ENCODE data around the gene ENTR1. TPM values are rescaled to one million over a fixed set of nuclear protein-coding genes. Genes with fewer than 3 reads are reported as not detected.
"Not testable (repeated sequence)": the region's sequence is repeated elsewhere in the genome, so short reads cannot be mapped to it uniquely, and the experiment has no call there.

Gene ENTR1
- total and polyA plus RNA-seq, 12 donors = 11.5 to 26.9 (median 15.8) TPM

- Histone ChIP-seq H3K4me1 (peaks cover 0 to 9% (median 0%) of the 10 kb centered on the region in 9 donors), H3K36me3 (peaks cover 3 to 77% (median 9%) of the 10 kb centered on the region in 9 donors), H3K9me3 (no peaks in the 10 kb centered on the region), H3K4me3 (no peak overlapping the region), H3K27me3 (no peaks in the 10 kb centered on the region), H3K27ac (peak overlapping the region in 3 of 10 donors; percentile 31 to 43 (median 36))
- DNase-seq = no peak
- intact Hi-C loops (cut with DNase I) = no loop called here
- peak in 1 of 8 donors; percentile 13 for ATAC-seq
- TF ChIP-seq, protein P1, sequence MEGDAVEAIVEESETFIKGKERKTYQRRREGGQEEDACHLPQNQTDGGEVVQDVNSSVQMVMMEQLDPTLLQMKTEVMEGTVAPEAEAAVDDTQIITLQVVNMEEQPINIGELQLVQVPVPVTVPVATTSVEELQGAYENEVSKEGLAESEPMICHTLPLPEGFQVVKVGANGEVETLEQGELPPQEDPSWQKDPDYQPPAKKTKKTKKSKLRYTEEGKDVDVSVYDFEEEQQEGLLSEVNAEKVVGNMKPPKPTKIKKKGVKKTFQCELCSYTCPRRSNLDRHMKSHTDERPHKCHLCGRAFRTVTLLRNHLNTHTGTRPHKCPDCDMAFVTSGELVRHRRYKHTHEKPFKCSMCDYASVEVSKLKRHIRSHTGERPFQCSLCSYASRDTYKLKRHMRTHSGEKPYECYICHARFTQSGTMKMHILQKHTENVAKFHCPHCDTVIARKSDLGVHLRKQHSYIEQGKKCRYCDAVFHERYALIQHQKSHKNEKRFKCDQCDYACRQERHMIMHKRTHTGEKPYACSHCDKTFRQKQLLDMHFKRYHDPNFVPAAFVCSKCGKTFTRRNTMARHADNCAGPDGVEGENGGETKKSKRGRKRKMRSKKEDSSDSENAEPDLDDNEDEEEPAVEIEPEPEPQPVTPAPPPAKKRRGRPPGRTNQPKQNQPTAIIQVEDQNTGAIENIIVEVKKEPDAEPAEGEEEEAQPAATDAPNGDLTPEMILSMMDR (IDR thresholded peaks at IDR 0.05) = no peak
- WGBS, 2 donors = 93 to 94% methylated on average over 27 to 29 of the region's 29 CpGs
These were observed 20.3 kb upstream of the ENTR1 start for GRCh38 chr9:136430588-136431234.

GRCh38 chr9:136429683-136430491, 19.5 kb upstream of the ENTR1 start:
- no peaks in the 10 kb centered on the region for H3K9me3 ChIP-seq
- H3K27ac ChIP-seq = peak overlapping the region in 4 of 10 donors; percentile 31 to 43 (median 35)
- DNase-seq (no peak), ATAC-seq (peak in 5 of 8 donors; percentile 24 to 71 (median 58))
- intact Hi-C loops (cut with DNase I) = no loop called here
- WGBS, 2 donors = 75 to 77% methylated on average over 32 of the region's 32 CpGs
- peaks cover 3 to 78% (median 9%) of the 10 kb centered on the region in 9 donors for H3K36me3 ChIP-seq
- no peaks in the 10 kb centered on the region for H3K27me3 ChIP-seq
- H3K4me3 ChIP-seq = peak overlapping the region in 1 of 10 donors; percentile 8
- TF ChIP-seq, protein P1 (IDR thresholded peaks at IDR 0.05) = no peak
- H3K4me1 ChIP-seq = peaks cover 0 to 9% (median 0%) of the 10 kb centered on the region in 9 donors

GRCh38 chr9:136429075-136429628, 18.7 kb upstream of the ENTR1 start:
- ATAC-seq = peak in 2 of 8 donors; percentile 7 to 27
- H3K27ac ChIP-seq = peak overlapping the region in 2 of 10 donors; percentile 25 to 43
- 86 to 91% methylated on average over 21 of the region's 21 CpGs for WGBS, 2 donors

DNA sequence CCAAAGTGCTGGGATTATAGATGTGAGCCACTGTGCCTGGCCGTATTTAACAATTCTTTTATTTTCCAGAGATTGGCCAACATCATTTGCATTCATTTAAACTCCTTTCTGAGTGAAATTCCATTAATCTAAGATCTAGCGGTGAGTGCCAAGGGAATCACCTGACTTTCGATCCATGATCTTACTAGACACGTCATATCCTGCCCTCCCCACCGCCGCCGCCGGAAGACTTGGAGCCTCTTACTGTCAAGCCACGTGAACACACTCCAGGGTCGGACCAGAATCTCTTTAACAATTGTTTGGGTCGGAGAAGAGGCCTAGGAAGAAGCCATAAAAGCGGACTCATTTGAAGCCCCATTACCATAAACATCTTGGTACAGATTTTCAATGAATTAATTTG, 16.4 kb upstream of the ENTR1 start:
- TF ChIP-seq, protein P1 (IDR thresholded peaks at IDR 0.05) = no peak
- H3K36me3 ChIP-seq = peaks cover 5 to 83% (median 30%) of the 10 kb centered on the region in 9 donors
- WGBS, 2 donors = 84 to 85% methylated on average over 12 of the region's 12 CpGs

More at GRCh38 chr9:136429075-136429628, 18.7 kb upstream of the ENTR1 start:
- no peaks in the 10 kb centered on the region for H3K27me3 ChIP-seq
- TF ChIP-seq, protein P1 (IDR thresholded peaks at IDR 0.05) = no peak
- peaks cover 0 to 9% (median 0%) of the 10 kb centered on the region in 9 donors for H3K4me1 ChIP-seq
- H3K9me3 ChIP-seq = no peaks in the 10 kb centered on the region
- intact Hi-C loops (cut with DNase I) = no loop called here
- no peak overlapping the region for H3K4me3 ChIP-seq
- peaks cover 3 to 83% (median 10%) of the 10 kb centered on the region in 9 donors for H3K36me3 ChIP-seq
- no peak for DNase-seq

GRCh38 chr9:136425367-136425766, 15.0 kb upstream of the ENTR1 start:
- H3K27me3 ChIP-seq; H3K4me3 ChIP-seq; DNase-seq; ATAC-seq; H3K9me3 ChIP-seq; H3K27ac ChIP-seq; H3K4me1 ChIP-seq; intact Hi-C loops (cut with DNase I): not testable (repeated sequence)
- 82 to 84% methylated on average over 7 of the region's 7 CpGs for WGBS, 2 donors
- H3K36me3 ChIP-seq = peaks cover 7 to 90% (median 38%) of the 10 kb centered on the region in 9 donors

More for the DNA sequence above, 16.4 kb upstream of the ENTR1 start:
- Histone ChIP-seq H3K27ac (no peak overlapping the region), H3K27me3 (no peaks in the 10 kb centered on the region), H3K9me3 (no peaks in the 10 kb centered on the region), H3K4me1 (peaks cover 0 to 9% (median 0%) of the 10 kb centered on the region in 9 donors), H3K4me3 (no peak overlapping the region)
- DNase-seq = no peak
- ATAC-seq = no peak
- intact Hi-C loops (cut with DNase I) = no loop called here

All from heart right ventricle (tissue), 16 donors.